A673 (cell line): ENCODE measurements around the gene MRPL52.

ENCODE experiments used
- CTCF ChIP-seq: fragments of 300-800, 200-600 bp; sonication (generic); conservative IDR thresholded peaks from 2 replicates; pipeline ENCODE4 v1.5.1; 2017; ENCODE audit warnings: low read depth, mild to moderate bottlenecking, antibody characterized with exemption, low read length, moderate library complexity, mixed read lengths
- EZH2 ChIP-seq: fragments of 200-600 bp; sonication (generic); IDR thresholded peaks from 2 replicates; pipeline ENCODE4 v1.6.1; 2017; ENCODE audit warnings: borderline replicate concordance, low read depth, mild to moderate bottlenecking, mixed read lengths, antibody characterized with exemption, low read length; ENCODE audit not compliant: poor library complexity, severe bottlenecking

GRCh38 chr14:22872833-22873520 lies 43.3 kb downstream of the MRPL52 start:
- TF ChIP-seq CTCF (no peak), EZH2 (no peak)
